ENCODE measurements around the gene HOXB8.

Gene HOXB8

DNA sequence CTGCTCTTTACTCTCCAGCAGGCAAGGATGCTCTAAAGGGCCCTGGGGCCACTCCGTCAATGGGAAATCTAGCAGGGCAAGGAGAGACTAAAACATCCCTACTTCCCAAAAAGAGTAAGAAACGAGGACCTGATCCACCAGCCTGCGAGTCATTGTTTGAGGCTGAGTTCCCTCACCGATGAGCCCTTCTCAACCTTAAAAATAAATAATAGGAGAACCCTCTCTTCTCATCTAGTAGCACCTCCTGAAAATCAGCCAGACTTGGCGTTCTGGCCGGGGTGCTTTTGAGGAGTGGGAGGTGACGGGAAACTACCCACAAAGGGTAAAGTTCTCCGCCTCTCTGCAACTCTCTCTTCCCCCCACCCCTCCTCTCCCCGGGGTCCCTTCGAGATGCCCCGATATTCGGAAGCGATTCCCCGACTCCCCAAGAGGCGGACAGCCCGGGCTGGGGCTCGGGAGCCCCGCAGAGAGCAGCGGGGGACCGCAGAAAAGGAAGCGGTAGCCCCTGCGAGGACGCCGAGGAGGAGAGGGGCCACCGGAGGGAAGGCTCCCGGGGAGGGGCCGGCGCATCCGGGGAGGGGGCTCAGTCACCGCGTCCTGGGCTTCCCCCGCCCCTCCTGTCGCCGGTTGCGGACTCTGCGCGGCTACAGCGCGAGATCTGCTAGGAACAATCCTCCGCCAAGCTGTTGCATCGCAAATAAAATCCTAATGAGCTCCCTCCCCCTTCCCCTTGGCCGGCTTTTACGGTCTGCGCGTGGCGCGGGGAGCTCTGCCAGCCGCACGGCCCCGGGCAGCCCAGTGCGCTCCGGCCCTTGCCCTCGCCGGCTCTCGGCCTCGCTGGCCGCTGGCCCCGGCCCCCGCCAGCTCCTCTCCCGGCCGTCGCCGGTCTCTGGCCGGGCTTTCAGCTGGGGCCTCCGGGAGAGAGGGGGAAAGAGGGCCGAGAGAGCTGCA is 9.7 kb upstream of the HOXB8 start:
- DNase-seq: no peak

DNA sequence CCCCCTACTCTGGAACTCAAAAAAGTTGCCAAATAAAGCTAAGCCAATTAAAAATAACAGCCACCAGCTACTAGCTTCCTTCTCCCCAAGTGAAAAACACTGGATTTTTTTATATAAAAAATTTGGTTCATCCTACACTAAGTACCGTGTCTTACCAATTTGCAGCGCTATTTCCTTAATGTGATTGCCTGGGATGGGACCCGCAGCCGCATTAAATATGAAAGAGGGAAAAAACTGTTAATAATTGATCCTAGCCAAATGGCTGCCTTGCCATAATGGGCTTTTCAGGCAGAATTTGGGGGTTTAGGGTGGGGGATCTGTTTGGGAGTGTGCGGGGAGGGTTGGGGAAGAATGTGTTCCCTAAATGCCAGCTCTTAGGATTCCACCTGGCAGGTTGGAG is 9.0 kb upstream of the HOXB8 start:
- no peak for DNase-seq

DNA sequence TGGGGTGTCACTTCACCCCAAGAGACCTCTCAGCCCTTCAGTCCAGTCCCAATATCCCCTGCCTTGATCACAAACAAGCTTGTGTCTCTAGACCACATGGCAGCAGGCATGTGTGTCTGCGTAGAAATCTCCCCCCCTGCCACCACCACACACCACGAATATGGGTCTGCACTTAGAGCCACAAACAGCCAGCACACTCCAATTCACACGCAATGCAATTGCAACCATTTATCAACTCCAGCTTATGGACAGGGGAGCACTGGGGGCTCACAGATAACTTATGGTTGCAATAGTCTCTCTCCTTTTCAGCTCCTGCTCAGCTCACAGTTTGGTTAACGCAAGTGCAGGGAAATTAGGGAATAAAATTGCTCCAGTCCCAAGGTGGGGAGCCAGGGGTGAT is 8.5 kb upstream of the HOXB8 start:
- no peak for DNase-seq

- no peak for DNase-seq
Observed at GRCh38 chr17:48622857-48623256, 7.8 kb upstream of the HOXB8 start.

GRCh38 chr17:48621410-48622392 is 6.6 kb upstream of the HOXB8 start:
- DNase-seq: no peak

DNA sequence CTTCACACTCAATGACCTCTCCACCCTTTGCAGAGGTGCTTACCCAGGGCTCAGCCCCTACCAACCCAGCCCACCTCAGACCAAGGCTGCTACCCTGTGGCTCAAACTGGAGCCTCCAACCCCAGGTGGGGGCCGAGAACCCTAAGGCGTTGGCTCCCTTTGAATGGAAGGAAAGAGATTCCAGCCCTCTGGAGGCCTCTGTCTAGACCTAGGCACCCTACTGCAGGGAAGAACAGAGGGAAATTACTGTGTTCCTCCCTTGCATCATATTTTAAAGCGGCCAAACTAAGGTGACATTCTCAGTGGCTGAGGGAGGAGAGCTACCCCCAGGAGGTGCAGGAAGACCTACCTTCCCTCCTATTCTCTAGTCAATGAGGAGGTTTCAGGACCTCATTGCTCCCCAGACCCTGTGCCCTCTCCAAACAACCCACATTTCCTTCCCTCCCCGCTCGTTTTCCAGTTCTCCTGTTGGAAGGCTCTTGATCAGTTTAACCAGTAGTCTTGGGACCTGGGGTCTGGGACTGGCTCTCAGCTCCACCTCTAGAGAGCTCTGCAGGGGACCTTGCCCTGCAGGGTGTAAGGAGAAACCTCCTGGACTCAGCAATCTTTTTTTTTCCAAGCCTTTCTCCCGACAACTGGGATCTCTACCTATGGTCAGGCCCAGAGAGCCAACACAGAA is 5.5 kb upstream of the HOXB8 start:
- no peak for DNase-seq

DNA sequence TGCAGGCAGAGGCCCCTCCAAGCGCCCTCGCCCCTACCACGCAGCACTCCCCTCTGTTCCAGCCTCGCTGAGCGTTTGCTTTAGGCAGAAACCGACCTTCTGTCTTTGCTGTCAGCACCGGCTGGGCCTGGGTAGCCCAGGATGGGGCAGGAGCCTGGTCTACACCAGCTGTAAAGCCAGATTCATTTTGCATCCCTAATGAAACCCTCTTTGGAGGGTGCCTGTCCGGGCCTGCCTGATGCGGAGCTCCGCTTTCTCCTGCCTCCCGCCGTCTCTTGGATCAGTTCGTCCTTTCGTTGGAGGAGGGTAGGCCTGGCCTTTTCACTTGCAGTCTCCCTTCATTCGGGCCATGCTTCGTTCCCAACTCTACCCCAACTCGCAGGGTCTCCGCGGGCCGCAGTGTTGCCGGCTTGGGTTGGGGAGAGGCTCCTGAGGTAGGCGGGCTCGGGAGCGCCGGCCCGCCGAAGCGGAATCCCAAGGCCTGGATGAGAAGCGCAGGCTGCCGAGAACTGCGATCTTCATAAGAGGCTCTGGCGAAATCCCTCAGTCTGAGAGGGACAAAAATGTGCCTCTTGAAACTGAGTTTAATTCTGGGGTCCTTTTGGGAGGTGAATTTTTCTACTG is 4.8 kb upstream of the HOXB8 start:
- no peak for DNase-seq

GRCh38 chr17:48618256-48618896 is 3.3 kb upstream of the HOXB8 start:
- DNase-seq: peak; percentile 87 to 88

- no peak for DNase-seq
Observed at GRCh38 chr17:48617471-48618255, 2.6 kb upstream of the HOXB8 start.

- no peak for DNase-seq
Observed at GRCh38 chr17:48616717-48617470, 1.8 kb upstream of the HOXB8 start.

DNA sequence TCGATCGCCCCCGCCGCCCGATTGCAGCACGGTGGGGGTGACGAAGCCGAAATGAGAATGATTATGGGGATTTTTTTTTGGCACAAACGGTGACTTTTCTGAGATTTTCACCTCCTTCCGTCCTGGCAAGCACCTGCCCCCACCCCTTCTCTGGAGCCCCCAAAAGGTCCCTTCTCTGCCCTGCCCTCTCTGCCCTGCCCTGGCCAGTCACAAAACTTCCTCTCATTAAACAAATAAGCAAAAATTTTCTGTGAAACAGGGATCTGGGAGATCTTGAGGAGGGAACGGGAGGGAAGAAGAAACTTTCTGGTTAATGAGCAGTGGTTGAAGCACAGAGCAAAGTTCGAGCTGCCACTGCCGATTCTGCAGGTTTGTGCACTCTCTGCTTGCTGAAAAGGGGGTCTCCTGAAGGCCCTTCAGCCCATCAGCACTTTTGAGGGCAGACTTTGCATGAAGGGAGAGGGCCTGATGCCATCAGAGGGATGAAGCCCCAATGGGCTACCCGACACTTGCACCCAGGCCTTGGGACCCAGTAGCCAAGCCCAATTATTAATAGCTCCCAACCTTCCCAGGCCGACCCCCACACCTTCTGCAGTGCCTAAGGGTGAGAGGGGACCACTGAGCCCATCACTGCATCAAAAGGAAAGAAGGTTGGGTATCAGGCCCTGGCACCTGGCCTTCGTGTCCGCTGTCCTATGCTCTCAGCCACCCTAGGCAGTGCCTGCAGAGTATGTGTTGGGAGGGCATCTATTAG is 1.0 kb upstream of the HOXB8 start:
- no peak for DNase-seq

DNA sequence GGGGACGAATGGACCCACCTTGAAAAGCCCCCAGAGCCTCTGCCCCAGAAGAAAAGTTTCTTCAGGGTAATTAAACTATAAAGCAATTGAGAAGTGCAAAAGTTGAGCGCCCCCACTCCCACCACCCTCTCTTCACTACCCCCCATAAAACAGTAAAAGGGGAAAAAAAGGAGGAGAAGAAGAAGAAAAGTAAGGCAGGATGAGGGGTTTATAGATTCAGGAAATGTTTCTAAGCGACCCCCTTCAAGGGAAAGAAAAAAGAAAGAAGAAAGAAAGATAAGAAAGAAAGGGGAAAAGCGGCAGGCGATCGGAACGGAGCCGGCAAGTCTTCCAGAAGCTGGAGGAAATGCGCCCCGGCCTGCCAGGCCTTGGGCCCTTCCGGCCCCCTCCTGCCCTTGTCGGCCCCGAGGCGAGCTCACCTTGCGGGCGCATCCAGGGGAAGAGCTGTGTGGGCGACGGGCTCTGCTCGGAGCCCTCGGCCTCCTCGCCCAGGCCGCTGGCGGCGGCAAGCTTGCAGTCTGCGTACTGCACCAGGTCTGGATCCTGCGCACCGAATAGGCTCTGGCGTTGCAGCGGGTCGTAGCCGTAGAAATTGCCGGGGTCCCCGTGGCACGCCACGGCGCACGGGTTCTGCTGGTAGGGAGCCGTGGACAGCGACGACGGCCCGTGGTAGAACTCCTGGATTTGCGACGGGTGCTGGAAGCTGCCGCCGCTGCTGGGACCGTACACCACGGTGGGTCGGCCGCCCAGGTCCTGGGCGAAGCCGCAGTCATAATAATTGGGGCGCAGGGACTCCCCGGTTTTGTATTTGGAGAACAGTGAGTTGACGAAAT is 1.0 kb downstream of the HOXB8 start:
- DNase-seq: peak in 1 of 2 donors; percentile 47

DNA sequence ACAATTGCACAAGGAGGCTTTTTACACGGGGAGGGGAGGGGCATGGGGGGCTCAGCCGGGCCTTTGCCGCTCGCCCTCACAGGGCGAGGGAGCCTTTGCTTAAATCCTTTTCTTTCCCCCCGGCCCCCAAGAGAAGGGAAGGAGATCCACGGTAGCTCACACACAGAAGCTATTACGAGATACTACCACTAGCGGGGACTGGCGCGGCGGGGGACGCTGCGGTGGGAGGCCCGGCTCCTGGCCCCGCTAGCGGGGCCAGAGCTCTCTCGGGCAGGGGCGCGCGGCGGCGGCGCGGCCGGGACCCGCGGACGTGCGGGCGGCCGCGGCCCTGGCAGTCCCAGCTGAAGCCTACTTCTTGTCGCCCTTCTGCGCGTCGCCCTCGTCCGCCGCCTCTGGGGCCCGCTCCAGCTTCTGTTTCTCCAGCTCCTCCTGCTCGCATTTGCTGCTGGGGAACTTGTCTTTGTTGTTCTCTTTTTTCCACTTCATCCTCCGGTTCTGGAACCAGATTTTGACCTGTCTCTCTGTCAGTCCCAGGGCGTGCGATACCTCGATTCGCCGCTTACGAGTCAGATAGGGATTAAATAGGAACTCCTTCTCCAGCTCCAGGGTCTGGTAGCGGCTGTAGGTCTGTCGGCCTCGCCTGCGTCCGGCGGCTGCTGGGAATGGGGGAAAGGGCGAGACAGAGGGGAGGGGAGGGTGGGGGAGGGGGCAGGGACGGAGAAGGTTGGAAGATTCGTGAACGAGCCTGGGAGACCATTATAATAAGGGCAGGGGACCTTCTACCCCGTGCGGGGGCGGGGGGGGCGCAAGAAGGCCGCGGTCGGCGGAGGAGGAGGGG is 2.0 kb downstream of the HOXB8 start:
- peak; percentile 50 to 57 for DNase-seq

- DNase-seq: no peak
Observed at GRCh38 chr17:48612456-48612853, 2.6 kb downstream of the HOXB8 start.

- peak in 1 of 2 donors; percentile 36 for DNase-seq
Observed at GRCh38 chr17:48611681-48612455, 3.2 kb downstream of the HOXB8 start.

- no peak for DNase-seq
Observed at GRCh38 chr17:48611213-48611612, 3.9 kb downstream of the HOXB8 start.

Measured in stimulated activated CD4-positive, alpha-beta T cell treated with anti-CD3 and anti-CD28 coated beads, Interleukin-2, amount 100 ng/mL, for 24 hours (primary cell).